Activated T-cell treated with anti-CD3 and anti-CD28 coated beads, Interleukin-2, amount 50 U/mL, for 48 hours (primary cell): ENCODE measurements around the gene PDIA6.

Experiments used
- DNase-seq, 2 experiments: peaks; one replicate each; pipeline ENCODE4 v3.0.0-alpha.2; 2020

The PDIA6 gene

GRCh38 chr2:10760794-10761504 is 51.6 kb downstream of the PDIA6 start:
- DNase-seq, result no peak

GRCh38 chr2:10759151-10759714 is 53.4 kb downstream of the PDIA6 start:
- no peak for DNase-seq

- no peak for DNase-seq
Observed at GRCh38 chr2:10757814-10758286, 54.7 kb downstream of the PDIA6 start.

GRCh38 chr2:10755621-10756020 is 57.0 kb downstream of the PDIA6 start:
- DNase-seq, result no peak

GRCh38 chr2:10753876-10754275 is 58.7 kb downstream of the PDIA6 start:
- DNase-seq, result no peak

- DNase-seq, result no peak
Observed at GRCh38 chr2:10753156-10753555, 59.4 kb downstream of the PDIA6 start.

GRCh38 chr2:10752236-10752635 is 60.3 kb downstream of the PDIA6 start:
- DNase-seq, result no peak

GRCh38 chr2:10750610-10751009 is 62.0 kb downstream of the PDIA6 start:
- no peak for DNase-seq

GRCh38 chr2:10742666-10743065 is 69.9 kb downstream of the PDIA6 start:
- DNase-seq, result no peak

GRCh38 chr2:10741139-10741538 is 71.4 kb downstream of the PDIA6 start:
- DNase-seq, result no peak

GRCh38 chr2:10740226-10740625 is 72.4 kb downstream of the PDIA6 start:
- no peak for DNase-seq

- no peak for DNase-seq
Observed at GRCh38 chr2:10738192-10738591, 74.4 kb downstream of the PDIA6 start.

GRCh38 chr2:10733980-10734379 is 78.6 kb downstream of the PDIA6 start:
- no peak for DNase-seq

GRCh38 chr2:10733566-10733925 is 79.0 kb downstream of the PDIA6 start:
- DNase-seq, result no peak
